NCI-H2227 (cell line): ENCODE results near the gene SLC1A2.

Source experiments
- DNase-seq: peaks from one replicate; lab custom pipeline; 2025; ENCODE audit not compliant: unreplicated experiment; lab: John Stamatoyannopoulos, UW

Gene SLC1A2

DNA sequence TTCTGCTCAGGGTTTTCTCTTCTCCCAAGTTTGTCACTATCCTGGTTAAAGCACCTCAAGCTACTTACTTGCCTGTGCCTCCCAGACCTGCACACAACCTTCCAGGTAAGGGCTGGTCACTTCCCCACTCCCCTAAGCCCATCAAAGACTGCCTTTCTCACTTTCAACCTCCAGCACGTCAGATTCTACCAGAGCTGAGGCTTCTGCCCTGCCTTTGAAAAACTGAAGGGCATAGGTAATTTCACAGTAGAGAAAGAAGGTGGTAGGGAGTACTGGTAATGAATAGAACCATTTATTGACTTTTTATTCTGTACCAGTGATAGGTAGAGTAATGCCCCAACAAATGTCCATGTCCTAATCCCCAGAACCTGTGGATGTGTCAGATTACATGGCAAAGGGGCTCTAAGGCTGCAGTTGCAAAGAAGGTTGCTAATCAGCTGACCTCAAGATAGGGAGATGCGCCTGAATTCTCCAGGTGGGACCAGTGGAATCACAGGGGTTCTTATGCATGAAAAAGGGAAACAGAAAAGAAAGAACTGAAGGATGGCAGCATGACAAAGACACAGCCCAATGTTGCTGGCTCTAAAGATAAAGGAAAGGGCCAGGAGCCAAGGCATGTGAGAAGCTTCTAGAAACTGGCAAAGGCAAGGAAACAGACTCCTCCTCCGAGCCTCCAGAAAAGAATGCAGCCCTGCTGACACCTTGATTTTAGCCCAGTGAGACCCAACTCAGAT is 89.0 kb downstream of the SLC1A2 start:
- no peak for DNase-seq

DNA sequence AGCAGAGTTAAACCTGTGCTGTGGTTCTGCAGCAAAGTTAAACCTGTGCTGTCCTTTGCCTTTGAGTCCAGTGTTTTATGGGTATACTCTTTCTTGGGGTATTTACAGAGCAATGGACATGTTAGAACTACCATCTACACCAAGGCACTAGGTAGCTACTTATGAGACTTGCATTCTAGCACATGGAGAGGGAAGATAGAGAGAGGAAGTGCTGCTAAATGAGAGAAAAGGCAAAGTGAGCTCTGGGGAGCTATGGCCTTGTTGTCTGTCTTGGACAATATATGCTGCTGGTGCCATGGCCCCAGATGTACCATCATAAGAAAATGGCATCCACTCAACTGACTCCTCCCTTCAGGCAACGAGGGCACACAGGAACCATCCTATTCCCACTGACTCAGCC is 91.5 kb downstream of the SLC1A2 start:
- DNase-seq: no peak

DNA sequence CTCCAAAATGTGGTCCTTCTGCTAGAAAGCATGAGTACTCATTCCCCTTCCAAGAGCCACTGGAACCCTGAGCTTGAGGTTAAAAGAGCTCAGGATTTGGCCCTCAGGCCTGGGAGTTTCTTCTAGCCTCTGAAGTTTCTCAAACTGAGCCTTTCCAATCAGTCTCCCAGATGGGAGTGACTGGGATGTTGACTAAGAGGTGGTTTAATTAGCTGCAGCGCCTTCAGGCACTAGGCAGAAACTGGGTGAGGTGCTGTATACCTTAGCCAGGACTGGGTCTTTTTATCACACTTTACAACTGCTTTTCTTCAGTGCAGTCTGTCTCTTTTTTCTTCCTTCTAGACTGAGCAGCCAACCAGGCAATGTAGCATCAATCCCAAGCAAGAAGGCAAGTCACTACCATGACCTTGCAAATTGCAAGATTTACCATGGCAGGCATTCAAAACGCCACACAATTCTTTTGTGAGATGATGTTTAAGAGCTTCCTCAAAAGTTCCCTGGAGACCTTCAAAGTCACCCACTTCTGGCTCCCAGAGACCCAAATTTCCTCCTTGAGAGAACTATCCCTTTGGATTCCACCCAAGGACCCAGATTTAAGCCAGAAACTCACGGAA is 93.0 kb downstream of the SLC1A2 start:
- no peak for DNase-seq

GRCh38 chr11:35324981-35325380 is 94.4 kb downstream of the SLC1A2 start:
- no peak for DNase-seq

DNA sequence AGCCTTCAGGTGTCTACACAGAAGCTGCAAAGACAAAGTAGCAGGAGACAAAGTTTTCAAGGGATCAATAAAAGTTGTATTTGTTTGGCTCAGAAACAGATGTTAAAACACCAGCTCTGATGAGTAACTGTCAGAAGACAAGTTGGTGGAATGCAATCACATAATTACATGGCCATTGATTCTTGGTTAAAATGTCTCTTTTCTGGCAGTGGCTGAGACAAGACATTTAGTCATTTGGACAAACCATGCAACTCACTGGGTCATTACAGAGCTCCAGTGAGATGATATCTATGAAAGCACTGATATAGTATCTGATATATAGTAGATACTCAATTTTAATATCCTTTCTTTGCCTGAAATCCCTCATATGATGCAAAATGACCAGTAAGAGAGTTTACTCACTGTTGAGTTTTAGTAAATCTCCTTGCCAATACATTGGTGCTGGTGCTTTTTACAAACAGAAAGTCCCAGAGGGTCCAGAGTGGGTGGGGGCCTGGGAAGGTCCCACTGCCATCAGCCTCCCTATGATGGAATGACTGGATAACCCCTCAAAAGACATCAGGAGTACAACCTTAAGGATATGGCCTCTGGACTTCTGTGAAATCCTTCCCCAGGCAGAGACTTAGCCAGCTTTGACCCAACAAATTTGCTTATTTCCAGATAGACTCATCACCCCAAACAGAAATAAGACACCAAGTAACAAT is 95.0 kb downstream of the SLC1A2 start:
- DNase-seq: no peak

DNA sequence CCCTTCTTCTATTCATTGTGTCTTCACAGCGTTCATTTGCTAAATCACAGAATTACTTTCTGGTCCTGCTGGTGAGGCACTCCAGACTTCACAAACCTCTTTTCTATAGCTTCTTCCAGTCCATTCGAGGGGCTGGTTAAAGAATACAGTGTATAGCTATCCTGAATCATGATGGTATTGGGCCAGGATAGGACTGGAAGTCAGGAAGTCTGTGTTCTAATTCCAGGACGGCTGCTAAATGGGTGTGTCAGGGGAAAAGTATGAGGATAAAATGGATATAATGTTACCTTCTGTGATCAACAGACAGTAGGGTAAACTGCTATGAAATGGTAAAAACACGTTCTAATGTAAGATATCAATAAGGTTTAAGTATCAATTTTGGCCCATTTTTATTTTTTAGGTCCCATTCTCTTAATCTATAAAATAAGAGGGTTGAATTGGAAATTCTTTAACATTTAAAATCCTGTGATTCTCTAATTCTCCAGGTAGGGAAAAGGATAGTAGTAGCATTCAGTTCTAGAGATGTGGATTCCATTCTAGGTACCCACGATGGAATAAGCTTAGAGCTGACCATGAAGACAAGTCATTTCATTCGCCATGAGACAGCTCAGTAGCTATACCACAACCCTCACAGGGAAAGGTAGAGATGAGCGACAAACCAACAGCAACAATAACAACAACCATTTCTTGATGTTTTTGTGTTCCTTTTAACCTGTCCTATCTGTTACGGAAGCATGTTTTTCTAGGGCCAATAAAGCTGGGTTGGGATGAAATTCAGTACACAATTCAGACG is 96.1 kb downstream of the SLC1A2 start:
- DNase-seq: no peak

DNA sequence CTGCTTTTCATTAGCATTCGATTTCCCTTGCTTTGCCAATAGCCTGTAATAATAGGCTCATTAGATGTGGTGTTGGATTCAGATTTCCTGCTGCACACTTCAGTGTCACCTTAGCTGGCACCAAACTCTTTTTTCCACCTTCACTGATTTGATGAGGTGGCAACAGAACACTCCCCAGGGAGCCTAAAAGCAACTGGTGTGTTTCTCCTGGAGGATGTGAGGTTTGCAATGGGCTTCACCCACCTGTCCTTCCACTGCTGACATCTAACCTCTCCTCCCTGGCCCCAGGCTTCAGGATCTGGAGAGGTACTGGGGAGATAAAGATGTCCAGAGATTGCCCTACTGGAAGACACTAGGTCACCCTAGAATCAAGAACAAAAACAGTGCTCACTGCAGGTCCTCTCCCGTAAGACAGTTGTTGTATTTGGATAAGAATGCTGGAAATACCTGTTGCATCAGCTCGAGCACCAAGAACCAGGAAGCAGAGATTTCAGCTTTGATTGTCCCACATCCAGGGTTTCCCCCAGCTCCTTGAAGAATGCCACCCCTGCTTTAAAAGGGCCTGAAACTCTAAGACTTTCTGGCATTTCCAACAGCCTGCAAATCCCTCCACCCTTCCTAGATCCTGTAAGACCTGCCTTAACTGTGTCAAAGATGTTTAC is 96.9 kb downstream of the SLC1A2 start:
- DNase-seq: no peak

- no peak for DNase-seq
These were observed 97.6 kb downstream of the SLC1A2 start for GRCh38 chr11:35321532-35322317.

DNA sequence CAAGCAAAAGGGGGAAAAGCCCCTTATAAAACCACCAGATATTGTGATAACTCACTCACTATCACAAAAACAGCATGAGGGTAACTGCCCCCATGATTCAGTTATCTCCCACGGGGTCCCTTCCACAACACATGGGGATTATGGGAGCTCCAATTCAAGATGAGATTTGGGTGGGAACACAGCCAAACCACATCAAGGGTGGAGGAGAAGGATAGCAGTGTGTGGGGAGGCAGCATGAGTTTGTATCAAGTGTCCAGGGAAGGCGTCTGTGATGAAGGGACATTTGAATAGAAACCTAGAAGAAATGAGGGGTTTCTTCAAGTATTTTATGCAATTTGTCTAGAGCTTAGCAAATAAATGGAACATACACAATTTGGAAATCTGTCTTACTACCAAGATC is 98.2 kb downstream of the SLC1A2 start:
- DNase-seq: no peak

DNA sequence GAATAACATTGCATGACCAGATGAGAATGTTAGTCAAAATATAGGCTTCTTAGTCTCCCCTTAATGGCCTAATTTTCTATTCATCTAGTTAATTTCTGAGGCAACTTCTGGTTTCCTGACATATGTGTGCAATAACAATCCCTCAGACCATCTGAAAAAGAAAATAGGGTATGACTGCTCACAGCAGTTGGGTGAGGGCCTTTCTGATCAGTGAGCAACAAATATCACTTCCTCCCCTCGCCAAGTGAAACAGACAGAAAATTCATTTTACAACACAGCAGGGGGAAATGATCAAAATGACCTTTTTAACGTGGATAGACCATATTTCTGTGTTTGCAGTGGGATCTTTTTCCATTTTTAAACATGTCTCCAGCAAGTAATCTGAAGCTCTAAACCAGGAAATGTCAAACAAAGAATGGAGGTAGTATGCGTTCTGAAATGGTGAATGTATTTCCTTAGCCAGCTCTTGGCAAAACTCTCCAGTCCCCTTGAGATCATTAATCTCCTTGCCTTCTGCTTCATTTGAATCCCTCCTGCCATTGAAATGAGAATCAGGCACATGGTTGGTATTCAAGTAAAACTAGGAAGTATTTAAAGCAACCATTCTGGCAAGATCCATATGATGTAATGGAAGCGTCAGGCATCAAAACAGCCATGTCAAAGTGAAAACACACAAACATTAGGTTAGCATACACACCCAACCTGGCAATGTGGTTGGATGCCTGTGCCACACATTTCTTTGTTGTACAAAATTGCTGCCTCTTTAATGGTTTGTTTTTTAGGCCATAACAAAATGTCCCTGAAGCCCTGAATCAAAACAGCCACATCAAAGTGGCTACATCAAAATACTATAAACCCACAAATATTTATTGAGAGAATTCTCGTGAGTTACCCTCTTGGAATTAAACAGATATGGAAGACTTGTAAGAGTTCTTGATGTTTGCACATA is 100.1 kb downstream of the SLC1A2 start:
- no peak for DNase-seq

DNA sequence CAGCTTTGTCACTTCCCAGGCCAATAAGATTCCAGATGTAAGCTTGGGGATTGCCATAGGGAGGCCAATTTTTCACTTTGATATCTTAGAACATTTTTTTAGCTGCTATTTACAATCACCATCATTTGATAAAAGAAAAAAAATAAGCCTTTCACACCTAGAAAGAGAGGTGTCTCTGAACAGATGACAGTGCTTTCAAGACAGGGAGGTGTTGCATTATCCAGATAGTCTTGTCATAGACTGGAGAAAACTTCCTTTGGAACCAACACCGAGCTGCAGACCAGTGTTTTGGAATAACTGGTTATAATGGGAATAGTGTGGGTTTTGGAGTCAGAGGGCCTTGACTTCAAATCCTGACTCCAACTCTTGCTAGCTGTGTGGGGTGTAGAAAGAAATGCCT is 101.0 kb downstream of the SLC1A2 start:
- DNase-seq: no peak

DNA sequence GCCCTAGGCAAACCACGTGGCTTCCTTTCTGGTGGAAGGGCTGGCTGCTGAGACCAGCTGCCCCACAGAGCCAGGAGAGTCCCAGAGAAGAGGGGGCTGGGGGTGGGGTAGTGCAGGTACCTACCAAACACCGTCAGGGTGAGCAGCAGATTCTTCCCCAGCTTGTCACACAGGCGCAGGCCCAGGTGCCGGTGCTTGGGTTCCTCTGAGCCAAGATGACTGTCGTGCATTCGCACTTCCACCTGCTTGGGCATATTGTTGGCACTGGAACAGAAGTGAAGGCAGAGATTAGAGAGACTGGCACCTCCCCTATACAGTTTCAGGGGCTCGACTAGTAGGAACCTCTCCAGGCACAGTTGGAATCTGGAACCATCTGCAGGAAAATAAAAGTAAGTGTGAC is 102.1 kb downstream of the SLC1A2 start:
- no peak for DNase-seq

DNA sequence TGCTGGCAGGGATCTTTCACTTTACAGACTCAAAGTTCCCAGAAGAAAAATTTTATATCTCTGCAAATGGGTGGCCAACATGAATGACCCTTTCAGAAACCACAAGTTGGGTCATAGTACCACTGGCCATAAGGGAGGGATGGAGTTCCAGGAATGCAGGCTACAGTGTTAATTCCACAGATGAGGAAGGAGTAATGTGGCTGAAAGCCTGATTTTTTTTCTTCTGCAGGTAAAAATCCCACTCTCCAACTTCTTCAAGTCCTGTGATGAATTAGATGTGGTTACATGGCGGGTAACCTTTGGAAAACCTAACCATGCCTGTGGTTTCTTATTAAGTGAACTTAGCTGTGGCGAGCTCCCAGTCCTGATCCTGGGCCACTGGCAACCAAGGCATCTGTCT is 103.2 kb downstream of the SLC1A2 start:
- DNase-seq: no peak

- DNase-seq: no peak
These were observed 105.6 kb downstream of the SLC1A2 start for GRCh38 chr11:35313760-35314153.

GRCh38 chr11:35313066-35313759 is 106.1 kb downstream of the SLC1A2 start:
- DNase-seq: no peak

GRCh38 chr11:35311331-35311730 is 108.0 kb downstream of the SLC1A2 start:
- no peak for DNase-seq

- no peak for DNase-seq
These were observed 111.2 kb downstream of the SLC1A2 start for GRCh38 chr11:35308157-35308556.

- no peak for DNase-seq
These were observed 112.1 kb downstream of the SLC1A2 start for GRCh38 chr11:35307221-35307621.
